Large intestine (tissue), 3 donors: Measurements from ENCODE around the gene CTSA. TPM values are rescaled to one million over a fixed set of nuclear protein-coding genes. Genes with fewer than 3 reads are reported as not detected.

ENCODE experiments used
- DNase-seq, 2 donors: peaks; one replicate each; pipeline versions ENCODE4 v3.0.0 to v3.0.0-alpha.2; 2013
- H3K27ac ChIP-seq: one replicate; pipeline ENCODE4 v1.5.1; 2013; ENCODE audit warnings: low read length
- H3K27me3 ChIP-seq: 2 replicates; pipeline ENCODE4 v1.6.1; 2013; ENCODE audit warnings: low read length; ENCODE audit not compliant: control insufficient read depth, insufficient read depth
- H3K36me3 ChIP-seq: 2 replicates; pipeline ENCODE4 v1.6.1; 2013; ENCODE audit warnings: low read length; ENCODE audit not compliant: control insufficient read depth, insufficient read depth
- H3K4me1 ChIP-seq: one replicate; pipeline ENCODE4 v1.6.1; 2013; ENCODE audit warnings: low read length; ENCODE audit not compliant: control insufficient read depth, insufficient read depth
- H3K4me3 ChIP-seq: one replicate; pipeline ENCODE4 v1.5.1; 2013; ENCODE audit warnings: low read length
- H3K9me3 ChIP-seq: one replicate; pipeline ENCODE4 v1.6.1; 2013; ENCODE audit warnings: mild to moderate bottlenecking, low read depth, low read length, moderate library complexity; ENCODE audit not compliant: control insufficient read depth
- WGBS: methylation state at CpG from one replicate; pipeline ENCODE4 v1.1.5; 2013; ENCODE audit warnings: low lambda C conversion rate; ENCODE audit not compliant: insufficient coverage; 5-methylcytosine and 5-hydroxymethylcytosine counted together
- polyA plus RNA-seq: library from polyadenylated mRNA; unstranded; fragments of 120-200 nt; gene quantifications from one replicate; pipeline ENCODE4 v1.2.1, GENCODE V29; 2013

CTSA gene
- polyA plus RNA-seq, 1 donor, result 851 TPM

DNA sequence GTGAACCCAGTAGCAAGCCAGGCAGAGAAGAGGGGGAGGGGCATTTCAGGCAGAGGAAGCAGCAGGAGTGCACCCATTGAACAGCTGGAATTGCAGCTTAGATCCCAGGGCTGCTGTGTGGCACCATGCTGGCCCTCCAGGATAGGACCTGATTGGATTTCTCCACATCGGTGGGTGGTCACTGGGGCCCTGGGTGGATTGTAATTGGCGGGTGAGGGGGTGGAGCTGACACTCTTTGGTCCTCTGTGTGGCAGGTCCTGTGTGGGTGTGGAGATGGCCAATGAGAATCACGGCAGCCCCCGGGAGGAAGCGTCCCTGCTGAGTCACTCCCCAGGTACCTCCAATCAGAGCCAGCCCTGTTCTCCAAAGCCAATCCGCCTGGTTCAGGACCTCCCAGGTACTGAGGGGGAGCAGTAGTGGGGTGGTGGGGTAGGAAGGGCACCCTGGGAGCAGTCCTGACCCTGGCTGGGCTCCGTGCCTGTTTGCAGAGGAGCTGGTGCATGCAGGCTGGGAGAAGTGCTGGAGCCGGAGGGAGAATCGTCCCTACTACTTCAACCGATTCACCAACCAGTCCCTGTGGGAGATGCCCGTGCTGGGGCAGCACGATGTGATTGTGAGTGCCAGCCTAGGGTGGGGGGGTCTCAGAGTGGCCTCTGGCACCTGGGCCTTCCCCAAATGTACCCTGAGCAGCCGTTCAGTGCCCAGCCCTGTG is 47.7 kb downstream of the CTSA start:
- no peaks in the 10 kb centered on the region for H3K4me1 ChIP-seq
- H3K4me3 ChIP-seq, result no peak overlapping the region
- H3K27me3 ChIP-seq, result no peaks in the 10 kb centered on the region
- peaks cover 61% of the 10 kb centered on the region for H3K36me3 ChIP-seq
- WGBS, result no CpG with 5 or more reads among the region's 13 CpGs
- no peak for DNase-seq
- H3K9me3 ChIP-seq, result no peaks in the 10 kb centered on the region
- no peak overlapping the region for H3K27ac ChIP-seq

GRCh38 chr20:45940053-45940452 is 48.9 kb downstream of the CTSA start:
- DNase-seq, result no peak
- Histone ChIP-seq H3K4me1 (no peaks in the 10 kb centered on the region), H3K27me3 (no peaks in the 10 kb centered on the region), H3K9me3 (no peaks in the 10 kb centered on the region), H3K36me3 (peaks cover 72% of the 10 kb centered on the region), H3K27ac (no peak overlapping the region), H3K4me3 (no peak overlapping the region)
- WGBS, result no CpG with 5 or more reads among the region's 3 CpGs

DNA sequence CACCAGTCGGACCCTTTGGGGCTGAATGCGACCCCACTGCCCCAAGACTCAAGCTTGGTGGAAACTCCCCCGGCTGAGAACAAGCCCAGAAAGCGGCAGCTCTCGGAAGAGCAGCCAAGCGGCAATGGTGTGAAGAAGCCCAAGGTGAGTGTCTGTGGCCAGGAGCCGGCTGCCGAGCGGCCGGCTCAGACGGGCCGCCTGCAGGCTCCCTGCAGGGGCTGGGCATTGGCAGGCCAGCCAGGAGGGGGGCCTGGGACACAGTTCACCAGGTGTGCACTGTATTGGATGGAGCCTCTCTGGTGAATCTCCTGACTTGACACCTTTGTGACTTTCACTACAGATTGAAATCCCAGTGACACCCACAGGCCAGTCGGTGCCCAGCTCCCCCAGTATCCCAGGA is 49.3 kb downstream of the CTSA start:
- H3K4me1 ChIP-seq, result no peaks in the 10 kb centered on the region
- DNase-seq, result no peak
- H3K36me3 ChIP-seq, result peaks cover 76% of the 10 kb centered on the region
- H3K4me3 ChIP-seq, result no peak overlapping the region
- H3K9me3 ChIP-seq, result no peaks in the 10 kb centered on the region
- no CpG with 5 or more reads among the region's 13 CpGs for WGBS
- H3K27me3 ChIP-seq, result no peaks in the 10 kb centered on the region
- no peak overlapping the region for H3K27ac ChIP-seq

- H3K4me3 ChIP-seq, result no peak overlapping the region
- no peaks in the 10 kb centered on the region for H3K9me3 ChIP-seq
- DNase-seq, result no peak
- WGBS, result no CpG with 5 or more reads among the region's 6 CpGs
- peaks cover 5% of the 10 kb centered on the region for H3K4me1 ChIP-seq
- no peaks in the 10 kb centered on the region for H3K27me3 ChIP-seq
- H3K27ac ChIP-seq, result no peak overlapping the region
- peaks cover 92% of the 10 kb centered on the region for H3K36me3 ChIP-seq
Measured at GRCh38 chr20:45943613-45944012, 52.5 kb downstream of the CTSA start.

DNA sequence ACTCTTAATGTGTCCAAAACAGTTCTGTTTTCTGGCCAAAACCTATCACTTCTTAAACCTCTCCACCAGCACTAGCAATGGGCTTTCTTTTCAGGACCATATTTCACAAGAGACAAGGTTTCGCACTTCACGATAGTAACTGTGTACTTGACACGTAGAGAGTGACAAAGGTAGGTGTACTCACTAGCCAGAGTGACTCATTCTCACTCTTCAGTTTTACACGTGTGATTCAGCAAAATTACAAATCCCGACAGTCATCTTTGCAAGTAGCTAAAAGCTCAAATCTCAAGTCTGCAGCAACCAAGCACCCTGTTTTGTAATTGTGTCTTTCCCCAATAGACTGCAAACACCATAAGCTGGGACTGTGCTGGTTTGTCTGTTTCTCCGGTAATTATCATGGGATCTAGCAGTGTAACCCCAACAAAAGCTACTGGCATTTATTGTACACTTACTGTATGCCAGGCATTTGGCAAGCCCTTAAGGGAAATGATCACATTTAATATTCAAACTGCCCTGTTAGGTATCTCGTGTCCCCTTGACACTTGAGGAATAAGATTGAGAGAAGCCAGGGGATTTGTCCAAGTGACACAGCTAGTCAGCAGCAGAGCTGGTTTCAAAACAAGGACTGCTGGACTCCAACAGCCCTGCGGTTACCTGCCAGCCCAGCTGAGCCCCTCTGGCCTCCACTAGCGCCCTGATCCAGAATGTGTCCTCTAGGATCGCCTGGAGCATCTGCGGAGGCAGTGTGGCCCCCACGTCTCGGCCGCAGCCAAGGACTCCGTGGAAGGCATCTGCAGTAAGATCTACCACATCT is 53.2 kb downstream of the CTSA start:
- Histone ChIP-seq H3K27me3 (no peaks in the 10 kb centered on the region), H3K36me3 (peaks cover 92% of the 10 kb centered on the region), H3K9me3 (no peaks in the 10 kb centered on the region), H3K27ac (no peak overlapping the region), H3K4me1 (peaks cover 5% of the 10 kb centered on the region), H3K4me3 (no peak overlapping the region)
- 83% methylated on average over 2 of the region's 15 CpGs for WGBS
- no peak for DNase-seq

GRCh38 chr20:45944965-45945677 is 54.0 kb downstream of the CTSA start:
- no peak for DNase-seq
- WGBS, result 67% methylated on average over 1 of the region's 19 CpGs
- Histone ChIP-seq H3K27me3 (no peaks in the 10 kb centered on the region), H3K36me3 (peaks cover 92% of the 10 kb centered on the region), H3K4me1 (peaks cover 5% of the 10 kb centered on the region), H3K4me3 (no peak overlapping the region), H3K9me3 (no peaks in the 10 kb centered on the region), H3K27ac (no peak overlapping the region)

- H3K4me3 ChIP-seq, result no peak overlapping the region
- H3K4me1 ChIP-seq, result peaks cover 5% of the 10 kb centered on the region
- peak overlapping the region; percentile 45 for H3K27ac ChIP-seq
- H3K36me3 ChIP-seq, result peaks cover 91% of the 10 kb centered on the region
- no peaks in the 10 kb centered on the region for H3K9me3 ChIP-seq
- DNase-seq, result no peak
- WGBS, result no CpG with 5 or more reads among the region's 13 CpGs
- no peaks in the 10 kb centered on the region for H3K27me3 ChIP-seq
Measured at GRCh38 chr20:45945678-45946148, 54.6 kb downstream of the CTSA start.

- peak overlapping the region; percentile 45 for H3K27ac ChIP-seq
- H3K4me3 ChIP-seq, result no peak overlapping the region
- peak; percentile 55 to 58 for DNase-seq
- no CpG with 5 or more reads among the region's 20 CpGs for WGBS
- peaks cover 87% of the 10 kb centered on the region for H3K36me3 ChIP-seq
- H3K9me3 ChIP-seq, result no peaks in the 10 kb centered on the region
- H3K4me1 ChIP-seq, result peaks cover 5% of the 10 kb centered on the region
- H3K27me3 ChIP-seq, result no peaks in the 10 kb centered on the region
Measured at GRCh38 chr20:45946149-45946970, 55.2 kb downstream of the CTSA start.

DNA sequence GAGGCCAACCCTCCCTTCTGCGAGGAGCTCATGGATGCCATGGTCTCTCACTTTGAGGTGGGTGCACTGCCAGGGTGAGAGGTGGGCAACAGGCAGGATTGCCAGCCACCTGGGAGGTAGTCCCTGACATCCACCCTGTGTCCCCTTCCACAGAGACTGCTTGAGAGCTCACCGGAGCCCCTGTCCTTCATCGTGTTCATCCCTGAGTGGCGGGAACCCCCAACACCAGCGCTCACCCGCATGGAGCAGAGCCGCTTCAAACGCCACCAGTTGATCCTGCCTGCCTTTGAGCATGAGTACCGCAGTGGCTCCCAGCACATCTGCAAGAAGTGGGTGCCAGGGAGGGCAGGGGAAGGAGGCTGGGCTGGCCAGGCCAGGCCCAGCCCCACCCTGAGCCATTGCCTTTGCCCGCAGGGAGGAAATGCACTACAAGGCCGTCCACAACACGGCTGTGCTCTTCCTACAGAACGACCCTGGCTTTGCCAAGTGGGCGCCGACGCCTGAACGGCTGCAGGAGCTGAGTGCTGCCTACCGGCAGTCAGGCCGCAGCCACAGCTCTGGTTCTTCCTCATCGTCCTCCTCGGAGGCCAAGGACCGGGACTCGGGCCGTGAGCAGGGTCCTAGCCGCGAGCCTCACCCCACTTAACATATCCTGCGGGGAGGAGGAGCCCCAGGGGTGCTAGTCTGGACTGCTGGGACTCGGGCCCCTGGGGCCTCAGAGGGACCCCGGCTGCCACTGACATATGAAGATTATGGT is 56.2 kb downstream of the CTSA start:
- Histone ChIP-seq H3K27ac (peak overlapping the region; percentile 32), H3K27me3 (no peaks in the 10 kb centered on the region), H3K4me1 (peaks cover 5% of the 10 kb centered on the region), H3K9me3 (no peaks in the 10 kb centered on the region), H3K36me3 (peaks cover 94% of the 10 kb centered on the region), H3K4me3 (no peak overlapping the region)
- no peak for DNase-seq
- WGBS, result no CpG with 5 or more reads among the region's 29 CpGs
